GM18951 (cell line): Measurements from ENCODE around the gene PFKFB2.

Source experiments
- POLR2A ChIP-seq: IDR thresholded peaks from 4 replicates; pipeline ENCODE4 v1.6.1; 2011; ENCODE audit warnings: mild to moderate bottlenecking; ENCODE audit not compliant: insufficient read length, insufficient read depth; ENCODE audit errors: extremely low read depth
- in situ Hi-C: fragments of 300-500 bp; cut with MboI; formaldehyde crosslinking; loops from one replicate; pipeline ENCODE4 v1.12.0; 2022; ENCODE audit warnings: low sequenced_read_pairs, mixed read lengths, inconsistent platforms; ENCODE audit not compliant: unreplicated experiment

The PFKFB2 gene

GRCh38 chr1:207058252-207058651 lies 5.2 kb downstream of the PFKFB2 start:
- TF ChIP-seq POLR2A: no peak
- in situ Hi-C loops: no loop called here

- in situ Hi-C loops: no loop called here
- TF ChIP-seq POLR2A: no peak
Measured at GRCh38 chr1:207058878-207059867, 6.1 kb downstream of the PFKFB2 start.

GRCh38 chr1:207059881-207060280 lies 6.8 kb downstream of the PFKFB2 start:
- in situ Hi-C loops: no loop called here
- no peak for TF ChIP-seq POLR2A

GRCh38 chr1:207060596-207060995 lies 7.5 kb downstream of the PFKFB2 start:
- in situ Hi-C loops: no loop called here
- TF ChIP-seq POLR2A: no peak

GRCh38 chr1:207062058-207062457 lies 9.0 kb downstream of the PFKFB2 start:
- TF ChIP-seq POLR2A: no peak

GRCh38 chr1:207063014-207063413 lies 9.9 kb downstream of the PFKFB2 start:
- in situ Hi-C loops: no loop called here
- no peak for TF ChIP-seq POLR2A

More at GRCh38 chr1:207062058-207062457, 9.0 kb downstream of the PFKFB2 start:
- in situ Hi-C loops: no loop called here

GRCh38 chr1:207064561-207064960 lies 11.5 kb downstream of the PFKFB2 start:
- in situ Hi-C loops: no loop called here
- TF ChIP-seq POLR2A: no peak

GRCh38 chr1:207067185-207067584 lies 14.1 kb downstream of the PFKFB2 start:
- TF ChIP-seq POLR2A: no peak
- in situ Hi-C loops: no loop called here

- in situ Hi-C loops: no loop called here
- TF ChIP-seq POLR2A: no peak
Measured at GRCh38 chr1:207067665-207068064, 14.6 kb downstream of the PFKFB2 start.

- in situ Hi-C loops: no loop called here
- TF ChIP-seq POLR2A: no peak
Measured at GRCh38 chr1:207069061-207069460, 16.0 kb downstream of the PFKFB2 start.

GRCh38 chr1:207069858-207070506 lies 16.9 kb downstream of the PFKFB2 start:
- in situ Hi-C loops: no loop called here
- TF ChIP-seq POLR2A: no peak

- in situ Hi-C loops: no loop called here
Measured at GRCh38 chr1:207070811-207071210, 17.7 kb downstream of the PFKFB2 start.

GRCh38 chr1:207071426-207071825 lies 18.4 kb downstream of the PFKFB2 start:
- TF ChIP-seq POLR2A: no peak
- in situ Hi-C loops: no loop called here

More at GRCh38 chr1:207070811-207071210, 17.7 kb downstream of the PFKFB2 start:
- TF ChIP-seq POLR2A: no peak
